ENCODE results near the gene ZNF699. TPM values are rescaled to one million over a fixed set of nuclear protein-coding genes. Genes with fewer than 3 reads are reported as not detected.
"Not testable (repeated sequence)": the region's sequence is repeated elsewhere in the genome, so short reads cannot be mapped to it uniquely, and the experiment has no call there.

ZNF699 gene
- total RNA-seq, 1 donor from 2014 or later, result 9.0 TPM

DNA sequence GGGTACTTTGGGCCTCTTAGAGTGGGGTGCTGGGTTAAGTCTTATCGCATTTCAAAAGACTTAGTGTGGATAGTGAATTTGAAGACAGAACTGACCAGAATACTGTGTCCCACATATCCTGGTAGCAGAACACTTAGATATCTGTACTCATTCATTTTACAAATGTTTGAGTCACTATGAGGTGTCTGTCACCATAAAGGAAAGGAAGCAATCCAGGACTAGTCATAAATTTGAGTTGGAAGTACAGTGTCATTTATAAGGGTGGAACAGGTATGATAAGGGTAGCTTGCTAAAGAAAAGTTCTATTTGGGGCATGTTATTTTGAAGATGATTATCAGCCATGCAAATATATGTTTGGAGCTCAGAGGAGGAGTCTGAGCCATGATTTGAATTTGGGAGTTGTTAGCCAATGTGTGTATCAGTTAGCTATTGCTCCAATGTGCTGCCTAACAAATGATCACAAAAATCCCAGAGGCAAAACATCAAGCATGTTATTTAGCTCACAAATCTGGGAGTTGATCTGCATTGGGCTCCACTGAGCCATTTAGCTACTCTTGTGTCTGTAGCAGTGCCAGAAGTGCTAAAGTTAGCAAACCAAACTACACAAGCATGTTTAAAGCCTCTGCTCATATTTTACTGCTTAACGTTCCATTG is 20.3 kb downstream of the ZNF699 start:
- TF ChIP-seq, protein P1, sequence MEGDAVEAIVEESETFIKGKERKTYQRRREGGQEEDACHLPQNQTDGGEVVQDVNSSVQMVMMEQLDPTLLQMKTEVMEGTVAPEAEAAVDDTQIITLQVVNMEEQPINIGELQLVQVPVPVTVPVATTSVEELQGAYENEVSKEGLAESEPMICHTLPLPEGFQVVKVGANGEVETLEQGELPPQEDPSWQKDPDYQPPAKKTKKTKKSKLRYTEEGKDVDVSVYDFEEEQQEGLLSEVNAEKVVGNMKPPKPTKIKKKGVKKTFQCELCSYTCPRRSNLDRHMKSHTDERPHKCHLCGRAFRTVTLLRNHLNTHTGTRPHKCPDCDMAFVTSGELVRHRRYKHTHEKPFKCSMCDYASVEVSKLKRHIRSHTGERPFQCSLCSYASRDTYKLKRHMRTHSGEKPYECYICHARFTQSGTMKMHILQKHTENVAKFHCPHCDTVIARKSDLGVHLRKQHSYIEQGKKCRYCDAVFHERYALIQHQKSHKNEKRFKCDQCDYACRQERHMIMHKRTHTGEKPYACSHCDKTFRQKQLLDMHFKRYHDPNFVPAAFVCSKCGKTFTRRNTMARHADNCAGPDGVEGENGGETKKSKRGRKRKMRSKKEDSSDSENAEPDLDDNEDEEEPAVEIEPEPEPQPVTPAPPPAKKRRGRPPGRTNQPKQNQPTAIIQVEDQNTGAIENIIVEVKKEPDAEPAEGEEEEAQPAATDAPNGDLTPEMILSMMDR (IDR thresholded peaks at IDR 0.05), result no peak
- Histone ChIP-seq H3K27me3 (ENCODE audit: low read depth) (no peaks in the 10 kb centered on the region), H3K4me3 (no peak overlapping the region), H3K9me3 (peaks cover 93% of the 10 kb centered on the region), H3K27ac (no peak overlapping the region), H3K36me3 (no peaks in the 10 kb centered on the region), H3K4me1 (no peaks in the 10 kb centered on the region)
- no peak for ATAC-seq
- DNase-seq, result no peak
- intact Hi-C loops (cut with DNase I), result no loop called here

DNA sequence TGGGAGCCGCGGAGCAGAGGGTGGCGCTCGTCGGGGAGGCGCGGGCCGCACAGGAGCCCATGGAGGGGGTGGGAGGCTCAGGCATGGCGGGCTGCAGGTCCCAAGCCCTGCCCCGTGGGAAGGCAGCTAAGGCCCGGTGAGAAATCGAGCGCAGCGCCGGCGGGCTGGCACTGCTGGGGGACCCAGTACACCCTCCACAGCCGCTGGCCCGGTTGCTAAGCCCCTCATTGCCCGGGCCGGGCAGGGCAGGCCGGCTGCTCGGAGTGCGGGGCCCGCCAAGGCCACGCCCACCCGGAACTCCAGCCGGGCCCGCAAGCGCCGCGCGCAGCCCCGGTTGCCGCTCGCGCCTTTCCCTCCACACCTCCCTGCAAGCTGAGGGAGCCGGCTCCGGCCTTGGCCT is 26.2 kb downstream of the ZNF699 start:
- H3K36me3 ChIP-seq; ATAC-seq; H3K4me1 ChIP-seq; H3K4me3 ChIP-seq; DNase-seq; H3K27me3 ChIP-seq (ENCODE audit: low read depth); intact Hi-C loops (cut with DNase I); H3K27ac ChIP-seq: not testable (repeated sequence)
- H3K9me3 ChIP-seq, result peaks cover 39% of the 10 kb centered on the region

DNA sequence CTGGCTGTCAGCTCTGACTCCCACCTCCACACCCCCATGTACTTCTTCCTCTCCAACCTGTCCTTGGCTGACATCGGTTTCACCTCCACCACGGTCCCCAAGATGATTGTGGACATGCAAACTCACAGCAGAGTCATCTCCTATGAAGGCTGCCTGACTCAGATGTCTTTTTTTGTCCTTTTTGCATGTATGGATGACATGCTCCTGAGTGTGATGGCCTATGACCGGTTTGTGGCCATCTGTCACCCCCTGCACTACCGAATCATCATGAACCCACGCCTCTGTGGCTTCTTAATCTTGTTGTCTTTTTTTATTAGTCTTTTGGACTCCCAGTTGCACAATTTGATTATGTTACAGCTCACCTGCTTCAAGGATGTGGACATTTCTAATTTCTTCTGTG is 58.4 kb downstream of the ZNF699 start:
- intact Hi-C loops (cut with DNase I), result no loop called here
- Histone ChIP-seq H3K9me3 (no peaks in the 10 kb centered on the region), H3K4me1 (no peaks in the 10 kb centered on the region), H3K36me3 (no peaks in the 10 kb centered on the region), H3K4me3 (no peak overlapping the region), H3K27me3 (ENCODE audit: low read depth) (no peaks in the 10 kb centered on the region), H3K27ac (no peak overlapping the region)
- no peak for DNase-seq
- no peak for ATAC-seq
- TF ChIP-seq, protein P1 (IDR thresholded peaks at IDR 0.05), result no peak

DNA sequence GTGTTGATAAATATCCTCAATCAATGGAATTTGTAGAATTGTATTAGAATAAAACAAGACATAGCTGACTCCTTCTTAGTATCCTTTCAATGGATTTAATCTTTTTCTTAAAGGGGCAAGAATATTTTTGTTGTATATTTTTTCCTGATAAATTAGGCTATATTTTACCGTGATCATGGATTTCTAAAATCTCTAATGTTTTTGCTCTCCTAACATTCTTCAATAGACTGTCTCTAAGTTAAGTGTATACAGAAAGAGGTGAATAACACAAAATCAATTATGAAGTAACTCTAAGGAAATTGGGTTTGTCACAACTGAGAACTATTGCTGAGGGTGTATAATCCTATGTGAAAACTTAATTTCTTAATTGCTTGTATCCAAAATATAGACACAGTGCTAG is 59.0 kb downstream of the ZNF699 start, which contains the start of gene OR7E24:
TSS of gene OR7E24 (plus strand) at position 301 of the 400 bp plus-strand sequence. CDS start 114 bp downstream, outside the sequence.
- ATAC-seq, result no peak
- no peaks in the 10 kb centered on the region for H3K27me3 ChIP-seq (ENCODE audit: low read depth)
- no peaks in the 10 kb centered on the region for H3K9me3 ChIP-seq
- TF ChIP-seq, protein P1 (IDR thresholded peaks at IDR 0.05), result no peak
- no peaks in the 10 kb centered on the region for H3K4me1 ChIP-seq
- intact Hi-C loops (cut with DNase I), result no loop called here
- no peak for DNase-seq
- H3K4me3 ChIP-seq, result no peak within 1 kb of the TSS
- no peak within 1 kb of the TSS for H3K27ac ChIP-seq
- H3K36me3 ChIP-seq, result no peaks in the 10 kb centered on the region

Other genes starting within 250 kb of the ZNF699 start
- not detected for gene OR1M1, start 222.8 kb downstream of the ZNF699 start, total RNA-seq
- gene OR7G2, start 202.4 kb downstream of the ZNF699 start, total RNA-seq, result not detected
- gene OR7G1, start 194.1 kb downstream of the ZNF699 start, total RNA-seq, result not detected
- gene OR7G3, start 182.9 kb downstream of the ZNF699 start, total RNA-seq, result not detected
- 25.4 TPM for gene ZNF317, start 169.4 kb downstream of the ZNF699 start, total RNA-seq
- gene OR7D2, start 130.9 kb downstream of the ZNF699 start, total RNA-seq, result 0.59 TPM
- gene OR7D4, start 90.2 kb downstream of the ZNF699 start, total RNA-seq, result not detected
- not detected for gene OR7E24, start 58.9 kb downstream of the ZNF699 start, total RNA-seq
- gene ZNF559, start 14.3 kb upstream of the ZNF699 start, total RNA-seq, result 20.2 TPM
- gene ZNF177, start 53.2 kb upstream of the ZNF699 start, total RNA-seq, result 2.2 TPM
- 23.2 TPM for gene ZNF266, start 125.7 kb upstream of the ZNF699 start, total RNA-seq
- 0.83 TPM for gene ZNF560, start 188.8 kb upstream of the ZNF699 start, total RNA-seq
- gene ZNF426, start 228.8 kb upstream of the ZNF699 start, total RNA-seq, result 17.9 TPM

All from lower lobe of right lung (tissue), 2 donors.